ENCODE data around the gene NCAPG2. TPM values are rescaled to one million over a fixed set of nuclear protein-coding genes. Genes with fewer than 3 reads are reported as not detected.
"Not testable (repeated sequence)": the region's sequence is repeated elsewhere in the genome, so short reads cannot be mapped to it uniquely, and the experiment has no call there.

The NCAPG2 gene
- total RNA-seq, 6 experiments from 2014 or later: 2.7 to 4.8 (median 4.2) TPM

DNA sequence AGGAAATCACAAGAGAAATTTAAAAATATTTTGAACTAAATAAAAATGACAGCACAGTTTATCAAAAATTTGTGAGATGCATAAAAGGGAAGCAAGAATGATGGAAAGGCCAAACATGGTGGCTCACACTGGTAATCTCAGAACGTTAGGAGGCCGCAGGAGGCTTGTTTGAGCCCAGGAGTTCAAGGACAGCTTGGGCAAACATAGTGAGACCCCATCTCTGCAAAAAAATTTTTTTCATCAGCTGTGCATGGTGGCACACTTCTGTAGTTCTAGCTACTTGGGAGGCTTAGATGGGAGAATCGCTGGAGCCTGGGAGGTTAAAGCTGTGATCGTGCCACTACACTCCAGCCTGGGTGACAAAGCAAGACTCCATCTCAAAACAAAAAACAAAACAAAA is 62.5 kb downstream of the NCAPG2 start:
- H3K27me3 ChIP-seq: no peaks in the 10 kb centered on the region
- intact Hi-C loops (cut with DNase I): no loop called here
- DNase-seq: no peak
- 89% methylated on average over 4 of the region's 4 CpGs for WGBS (ENCODE audit: insufficient coverage, low coverage, low lambda C conversion rate, missing lambda C conversion rate)
- no peaks in the 10 kb centered on the region for H3K36me3 ChIP-seq
- H3K4me1 ChIP-seq: no peaks in the 10 kb centered on the region
- ATAC-seq: no peak
- H3K27ac ChIP-seq: no peak overlapping the region
- TF ChIP-seq POLR2A (IDR thresholded peaks at IDR 0.05): no peak
- TF ChIP-seq, protein P1, sequence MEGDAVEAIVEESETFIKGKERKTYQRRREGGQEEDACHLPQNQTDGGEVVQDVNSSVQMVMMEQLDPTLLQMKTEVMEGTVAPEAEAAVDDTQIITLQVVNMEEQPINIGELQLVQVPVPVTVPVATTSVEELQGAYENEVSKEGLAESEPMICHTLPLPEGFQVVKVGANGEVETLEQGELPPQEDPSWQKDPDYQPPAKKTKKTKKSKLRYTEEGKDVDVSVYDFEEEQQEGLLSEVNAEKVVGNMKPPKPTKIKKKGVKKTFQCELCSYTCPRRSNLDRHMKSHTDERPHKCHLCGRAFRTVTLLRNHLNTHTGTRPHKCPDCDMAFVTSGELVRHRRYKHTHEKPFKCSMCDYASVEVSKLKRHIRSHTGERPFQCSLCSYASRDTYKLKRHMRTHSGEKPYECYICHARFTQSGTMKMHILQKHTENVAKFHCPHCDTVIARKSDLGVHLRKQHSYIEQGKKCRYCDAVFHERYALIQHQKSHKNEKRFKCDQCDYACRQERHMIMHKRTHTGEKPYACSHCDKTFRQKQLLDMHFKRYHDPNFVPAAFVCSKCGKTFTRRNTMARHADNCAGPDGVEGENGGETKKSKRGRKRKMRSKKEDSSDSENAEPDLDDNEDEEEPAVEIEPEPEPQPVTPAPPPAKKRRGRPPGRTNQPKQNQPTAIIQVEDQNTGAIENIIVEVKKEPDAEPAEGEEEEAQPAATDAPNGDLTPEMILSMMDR (IDR thresholded peaks at IDR 0.05): no peak
- H3K9me3 ChIP-seq: no peaks in the 10 kb centered on the region
- no peak overlapping the region for H3K4me3 ChIP-seq

- peak in 3 of 4 donors; percentile 42 to 85 (median 84) for ATAC-seq
- Histone ChIP-seq H3K36me3 (no peaks in the 10 kb centered on the region), H3K27me3 (no peaks in the 10 kb centered on the region), H3K4me3 (no peak overlapping the region), H3K9me3 (no peaks in the 10 kb centered on the region), H3K4me1 (no peaks in the 10 kb centered on the region), H3K27ac (no peak overlapping the region)
- no peak for TF ChIP-seq POLR2A (IDR thresholded peaks at IDR 0.05)
- TF ChIP-seq, protein P1 (IDR thresholded peaks at IDR 0.05): no peak
- 47% methylated on average over 5 of the region's 7 CpGs for WGBS (ENCODE audit: insufficient coverage, low coverage, low lambda C conversion rate, missing lambda C conversion rate)
- peak in 1 of 3 donors; percentile 37 for DNase-seq
- intact Hi-C loops (cut with DNase I): no loop called here
These were observed 66.6 kb downstream of the NCAPG2 start for GRCh38 chr7:158638001-158638400.

DNA sequence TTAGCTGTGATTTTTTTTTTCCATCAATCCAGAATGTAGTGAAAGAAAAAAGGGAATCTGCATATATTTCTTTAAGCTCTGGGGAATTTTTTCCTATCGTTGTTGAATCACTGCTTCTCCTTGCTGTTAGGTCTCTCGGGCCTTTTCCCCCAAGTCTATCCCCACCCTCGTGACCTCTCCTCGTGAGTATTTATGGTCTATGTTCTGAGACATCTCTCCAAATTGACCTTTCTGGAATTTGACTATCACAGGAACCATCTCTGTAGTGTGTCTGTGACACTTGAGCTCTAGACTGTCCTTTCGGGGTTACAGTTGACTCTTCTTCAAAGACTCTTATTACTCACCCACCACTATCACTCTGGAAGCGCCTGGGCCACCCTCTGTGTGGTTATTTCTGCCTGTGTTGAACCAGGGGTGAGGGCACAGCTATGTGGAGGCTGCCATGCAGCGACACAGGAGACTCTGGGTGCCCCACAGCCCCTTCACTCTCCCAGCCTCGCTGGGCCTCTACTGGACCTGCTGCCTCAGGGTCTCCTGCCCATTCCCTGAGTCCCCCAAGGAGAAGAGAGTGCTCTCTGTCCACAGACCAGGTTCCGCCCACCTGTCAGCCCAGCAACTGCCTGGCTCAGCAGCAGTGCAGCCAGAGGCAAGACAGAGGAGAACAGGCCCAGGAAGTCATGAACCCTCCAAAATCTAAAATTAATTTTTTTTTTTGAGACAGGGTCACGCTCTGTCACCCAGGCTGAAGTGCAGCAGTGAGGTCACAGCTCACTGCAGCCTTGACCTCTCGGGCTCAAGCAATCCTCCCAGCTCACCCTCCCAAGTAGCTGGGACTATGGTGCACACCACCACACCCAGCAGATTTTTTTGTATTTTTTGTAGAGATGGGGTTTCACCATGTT is 71.3 kb downstream of the NCAPG2 start:
- ATAC-seq (no peak), DNase-seq (no peak)
- no peaks in the 10 kb centered on the region for H3K27me3 ChIP-seq
- no peak overlapping the region for H3K4me3 ChIP-seq
- no peak overlapping the region for H3K27ac ChIP-seq
- no peaks in the 10 kb centered on the region for H3K36me3 ChIP-seq
- intact Hi-C loops (cut with DNase I): no loop called here
- peaks cover 0 to 6% (median 0%) of the 10 kb centered on the region in 4 donors for H3K4me1 ChIP-seq
- H3K9me3 ChIP-seq: no peaks in the 10 kb centered on the region
- no peak for TF ChIP-seq POLR2A (IDR thresholded peaks at IDR 0.05)
- TF ChIP-seq, protein P1 (IDR thresholded peaks at IDR 0.05): no peak
- 94% methylated on average over 7 of the region's 11 CpGs for WGBS (ENCODE audit: insufficient coverage, low coverage, low lambda C conversion rate, missing lambda C conversion rate)

- Histone ChIP-seq H3K36me3 (no peaks in the 10 kb centered on the region), H3K4me1 (peaks cover 0 to 6% (median 0%) of the 10 kb centered on the region in 4 donors), H3K27me3 (no peaks in the 10 kb centered on the region), H3K27ac (peak overlapping the region in 2 of 3 donors; percentile 20 to 38), H3K4me3 (no peak overlapping the region), H3K9me3 (no peaks in the 10 kb centered on the region)
- ATAC-seq: peak; percentile 92 to 99 (median 98)
- intact Hi-C loops (cut with DNase I): no loop called here
- WGBS (ENCODE audit: insufficient coverage, low coverage, low lambda C conversion rate, missing lambda C conversion rate): 7% methylated on average over 3 of the region's 3 CpGs
- peak; percentile 71 to 74 (median 72) for DNase-seq
- TF ChIP-seq, protein P1 (IDR thresholded peaks at IDR 0.05): no peak
- no peak for TF ChIP-seq POLR2A (IDR thresholded peaks at IDR 0.05)
These were observed 72.9 kb downstream of the NCAPG2 start for GRCh38 chr7:158631574-158632195.

DNA sequence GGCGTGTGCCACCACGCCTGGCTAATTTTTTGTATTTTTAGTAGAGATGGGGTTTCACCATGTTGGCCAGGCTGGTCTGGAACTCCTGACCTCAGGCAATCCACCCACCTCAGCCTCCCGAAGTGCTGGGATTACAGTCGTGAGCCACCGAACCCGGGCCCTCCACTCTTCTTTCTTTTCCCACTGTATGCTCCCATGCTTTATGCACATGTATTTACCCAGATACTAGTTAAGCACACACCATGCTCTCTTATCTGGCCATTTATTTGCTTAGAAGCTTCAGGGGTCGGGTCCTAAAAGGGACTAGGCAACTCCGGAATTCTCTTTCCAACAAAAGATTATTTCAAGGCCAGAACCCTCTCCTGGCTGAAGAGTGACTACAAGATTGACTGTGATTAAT is 78.3 kb downstream of the NCAPG2 start:
- 52% methylated on average over 7 of the region's 8 CpGs for WGBS (ENCODE audit: insufficient coverage, low coverage, low lambda C conversion rate, missing lambda C conversion rate)
- not testable (repeated sequence) for H3K36me3 ChIP-seq, H3K27ac ChIP-seq

More for the DNA sequence above, 78.3 kb downstream of the NCAPG2 start:
- H3K27me3 ChIP-seq; intact Hi-C loops (cut with DNase I); DNase-seq; ATAC-seq; H3K4me3 ChIP-seq; H3K4me1 ChIP-seq; H3K9me3 ChIP-seq: not testable (repeated sequence)
